ENCODE data around the gene RXFP3. TPM values are rescaled to one million over a fixed set of nuclear protein-coding genes. Genes with fewer than 3 reads are reported as not detected.
A peak's percentile ranks its signal among the peaks of the same experiment; 100 is the strongest.

The RXFP3 gene
- total RNA-seq, 1 donor from 2014 or later, result 0.44 TPM

- no peak within 1 kb of the TSS for H3K27ac Mint-ChIP-seq (ENCODE audit: unreplicated experiment)
Measured at GRCh38 chr5:33891788-33892619, 44.2 kb upstream of the RXFP3 start, which contains the start of gene ADAMTS12. Gene ADAMTS12 (minus strand): TSS chr5:33891990. CDS start chr5:33891856, 134 bp downstream.

GRCh38 chr5:33892620-33893137 is 43.5 kb upstream of the RXFP3 start:
- Mint-ChIP-seq H3K27me3 (ENCODE audit: unreplicated experiment) (peaks cover 3% of the 10 kb centered on the region), H3K9me3 (ENCODE audit: unreplicated experiment) (peaks cover 1% of the 10 kb centered on the region), H3K27ac (ENCODE audit: unreplicated experiment) (no peak overlapping the region), H3K4me3 (ENCODE audit: unreplicated experiment) (peak overlapping the region; percentile 89), H3K36me3 (ENCODE audit: unreplicated experiment) (no peaks in the 10 kb centered on the region), H3K4me1 (ENCODE audit: low read depth, unreplicated experiment) (peaks cover 2% of the 10 kb centered on the region)
- no peak for DNase-seq
- TF ChIP-seq, protein P1, sequence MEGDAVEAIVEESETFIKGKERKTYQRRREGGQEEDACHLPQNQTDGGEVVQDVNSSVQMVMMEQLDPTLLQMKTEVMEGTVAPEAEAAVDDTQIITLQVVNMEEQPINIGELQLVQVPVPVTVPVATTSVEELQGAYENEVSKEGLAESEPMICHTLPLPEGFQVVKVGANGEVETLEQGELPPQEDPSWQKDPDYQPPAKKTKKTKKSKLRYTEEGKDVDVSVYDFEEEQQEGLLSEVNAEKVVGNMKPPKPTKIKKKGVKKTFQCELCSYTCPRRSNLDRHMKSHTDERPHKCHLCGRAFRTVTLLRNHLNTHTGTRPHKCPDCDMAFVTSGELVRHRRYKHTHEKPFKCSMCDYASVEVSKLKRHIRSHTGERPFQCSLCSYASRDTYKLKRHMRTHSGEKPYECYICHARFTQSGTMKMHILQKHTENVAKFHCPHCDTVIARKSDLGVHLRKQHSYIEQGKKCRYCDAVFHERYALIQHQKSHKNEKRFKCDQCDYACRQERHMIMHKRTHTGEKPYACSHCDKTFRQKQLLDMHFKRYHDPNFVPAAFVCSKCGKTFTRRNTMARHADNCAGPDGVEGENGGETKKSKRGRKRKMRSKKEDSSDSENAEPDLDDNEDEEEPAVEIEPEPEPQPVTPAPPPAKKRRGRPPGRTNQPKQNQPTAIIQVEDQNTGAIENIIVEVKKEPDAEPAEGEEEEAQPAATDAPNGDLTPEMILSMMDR (IDR thresholded peaks at IDR 0.05; ENCODE audit: partially characterized antibody, unreplicated experiment), result no peak

More at GRCh38 chr5:33891788-33892619, 44.2 kb upstream of the RXFP3 start, which contains the start of gene ADAMTS12:
- H3K9me3 Mint-ChIP-seq (ENCODE audit: unreplicated experiment), result peaks cover 1% of the 10 kb centered on the region
- TF ChIP-seq, protein P1 (IDR thresholded peaks at IDR 0.05; ENCODE audit: partially characterized antibody, unreplicated experiment), result no peak
- peak within 1 kb of the TSS; percentile 89 for H3K4me3 Mint-ChIP-seq (ENCODE audit: unreplicated experiment)
- peaks cover 2% of the 10 kb centered on the region for H3K4me1 Mint-ChIP-seq (ENCODE audit: low read depth, unreplicated experiment)
- peak; percentile 54 for DNase-seq
- H3K36me3 Mint-ChIP-seq (ENCODE audit: unreplicated experiment), result no peaks in the 10 kb centered on the region
- peaks cover 3% of the 10 kb centered on the region for H3K27me3 Mint-ChIP-seq (ENCODE audit: unreplicated experiment)

DNA sequence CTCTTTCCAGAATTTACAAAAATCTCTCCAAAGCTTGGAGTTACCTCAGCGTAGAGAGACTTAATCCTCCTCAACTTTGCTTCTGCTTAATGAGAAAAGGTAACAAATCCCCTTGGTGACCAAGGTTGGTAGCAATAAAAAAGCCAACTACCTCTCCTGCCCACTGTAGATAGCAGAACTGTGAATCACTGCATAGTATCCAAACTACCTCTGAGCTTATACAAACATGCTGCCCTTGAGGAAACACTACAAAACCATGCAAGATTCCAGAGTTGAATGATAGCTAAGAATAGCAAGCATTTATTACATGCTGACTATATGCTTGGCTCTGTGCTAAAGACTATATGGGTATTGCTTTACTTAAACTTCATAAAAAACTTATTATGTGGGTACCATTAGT is 41.6 kb upstream of the RXFP3 start:
- Mint-ChIP-seq H3K4me3 (ENCODE audit: unreplicated experiment) (no peak overlapping the region), H3K9me3 (ENCODE audit: unreplicated experiment) (peaks cover 1% of the 10 kb centered on the region), H3K27me3 (ENCODE audit: unreplicated experiment) (peaks cover 3% of the 10 kb centered on the region), H3K36me3 (ENCODE audit: unreplicated experiment) (no peaks in the 10 kb centered on the region), H3K4me1 (ENCODE audit: low read depth, unreplicated experiment) (peaks cover 2% of the 10 kb centered on the region), H3K27ac (ENCODE audit: unreplicated experiment) (no peak overlapping the region)
- no peak for DNase-seq
- TF ChIP-seq, protein P1 (IDR thresholded peaks at IDR 0.05; ENCODE audit: partially characterized antibody, unreplicated experiment), result no peak

GRCh38 chr5:33901156-33901555 is 35.0 kb upstream of the RXFP3 start:
- Mint-ChIP-seq H3K36me3 (ENCODE audit: unreplicated experiment) (no peaks in the 10 kb centered on the region), H3K4me3 (ENCODE audit: unreplicated experiment) (no peak overlapping the region), H3K9me3 (ENCODE audit: unreplicated experiment) (no peaks in the 10 kb centered on the region), H3K27ac (ENCODE audit: unreplicated experiment) (no peak overlapping the region), H3K4me1 (ENCODE audit: low read depth, unreplicated experiment) (no peaks in the 10 kb centered on the region), H3K27me3 (ENCODE audit: unreplicated experiment) (no peaks in the 10 kb centered on the region)
- DNase-seq, result no peak
- TF ChIP-seq, protein P1 (IDR thresholded peaks at IDR 0.05; ENCODE audit: partially characterized antibody, unreplicated experiment), result no peak

GRCh38 chr5:33903118-33903517 is 33.1 kb upstream of the RXFP3 start:
- H3K9me3 Mint-ChIP-seq (ENCODE audit: unreplicated experiment), result peaks cover 3% of the 10 kb centered on the region
- TF ChIP-seq, protein P1 (IDR thresholded peaks at IDR 0.05; ENCODE audit: partially characterized antibody, unreplicated experiment), result no peak
- H3K27ac Mint-ChIP-seq (ENCODE audit: unreplicated experiment), result no peak overlapping the region
- no peak overlapping the region for H3K4me3 Mint-ChIP-seq (ENCODE audit: unreplicated experiment)
- no peak for DNase-seq
- H3K4me1 Mint-ChIP-seq (ENCODE audit: low read depth, unreplicated experiment), result no peaks in the 10 kb centered on the region
- H3K36me3 Mint-ChIP-seq (ENCODE audit: unreplicated experiment), result peaks cover 6% of the 10 kb centered on the region
- H3K27me3 Mint-ChIP-seq (ENCODE audit: unreplicated experiment), result no peaks in the 10 kb centered on the region
